ENCODE measurements around the gene DIAPH2. TPM values are rescaled to one million over a fixed set of nuclear protein-coding genes. Genes with fewer than 3 reads are reported as not detected.

DIAPH2 gene
- total and polyA plus RNA-seq, 9 of the 15 experiments (the other 6 are each of a cell fraction or from before 2014, with no cell fraction given): 0.01 to 0.18 (median 0.07) TPM; not detected in 1

GRCh38 chrX:97199501-97199900 is 514.9 kb downstream of the DIAPH2 start:
- ChIA-PET CTCF (ENCODE audit: low intra/inter-chr PET ratio) (no interaction called here), POLR2A (no interaction called here)
- Histone ChIP-seq H3K79me2 (ENCODE audit: control insufficient read depth, insufficient read depth, low read length) (no peaks in the 10 kb centered on the region), H3K36me3 (ENCODE audit: control insufficient read depth, insufficient read depth, low read length) (no peaks in the 10 kb centered on the region), H2AFZ (ENCODE audit: low read depth, low read length) (no peak overlapping the region), H4K20me1 (replicated peaks; ENCODE audit: control insufficient read depth, insufficient read depth, low read length) (no peaks in the 10 kb centered on the region), H3K4me3 (no peak overlapping the region), H3K9ac (ENCODE audit: insufficient read depth in 1 of 2, low read depth in 2 of 2, low read length in 2 of 2) (no peak overlapping the region), H3K4me2 (ENCODE audit: insufficient read depth, low read length) (no peak overlapping the region), H3K27ac (ENCODE audit: extremely low read depth, low read depth, low read length) (no peak overlapping the region), H3K9me3 (replicated peaks; ENCODE audit: control insufficient read depth, insufficient read depth, low read depth, low read length) (no peaks in the 10 kb centered on the region), H3K4me1 (replicated peaks in 1 of 2; ENCODE audit: control insufficient read depth in 2 of 2, insufficient read depth in 2 of 2, low read length in 2 of 2) (no peaks in the 10 kb centered on the region; a peak in 1 of 5 replicates), H3K27me3 (ENCODE audit: control insufficient read depth in 2 of 2, insufficient read depth in 2 of 2, low read length in 2 of 2) (no peaks in the 10 kb centered on the region), H3K9me1 (ENCODE audit: control insufficient read depth, insufficient read depth, low read length) (no peaks in the 10 kb centered on the region)
- no peak for DNase-seq (ENCODE audit: extremely low read depth in 1 of 4, low spot score in 3 of 4)
- intact Hi-C loops (cut with micrococcal nuclease): no loop called here
- no peak for ATAC-seq
- BruUV-seq (replicated peaks): no TSS peak
- in situ Hi-C loops (cut with MboI): no loop called here
- 0% methylated on average over 2 of the region's 2 CpGs for WGBS (ENCODE audit: insufficient coverage, low coverage, missing lambda C conversion rate)
- FAIRE-seq: no peak
- TF ChIP-seq GABPB1 (CRISPR knock-in tag; IDR thresholded peaks at IDR 0.05) (no peak), GATAD2B (IDR thresholded peaks at IDR 0.05; ENCODE audit: borderline replicate concordance) (no peak), ZNF408 (CRISPR knock-in tag; IDR thresholded peaks at IDR 0.05; ENCODE audit: low read depth) (no peak), ILK (tag; IDR thresholded peaks at IDR 0.05; ENCODE audit: borderline replicate concordance, low read depth) (no peak), NFYB (IDR thresholded peaks at IDR 0.05; ENCODE audit: extremely low read depth, insufficient read length) (no peak), ZBTB33 (CRISPR knock-in tag; IDR thresholded peaks at IDR 0.05) (no peak), ASH1L (IDR thresholded peaks at IDR 0.05; ENCODE audit: borderline replicate concordance, low read depth, partially characterized antibody) (no peak), CC2D1A (IDR thresholded peaks at IDR 0.05) (no peak), TEAD4 (IDR thresholded peaks at IDR 0.05; ENCODE audit: low read length) (no peak), TEAD4 (CRISPR knock-in tag; IDR thresholded peaks at IDR 0.05; ENCODE audit: borderline replicate concordance) (no peak), STAG1 (CRISPR knock-in tag; IDR thresholded peaks at IDR 0.05; ENCODE audit: borderline replicate concordance) (no peak), BRF1 (IDR thresholded peaks at IDR 0.05; ENCODE audit: borderline replicate concordance, extremely low read depth, insufficient read length) (no peak), CGGBP1 (CRISPR knock-in tag; IDR thresholded peaks at IDR 0.05) (no peak), ILF3 (IDR thresholded peaks at IDR 0.05; ENCODE audit: borderline replicate concordance) (no peak), FOXK2 (conservative IDR thresholded peaks at IDR 0.05 in 1 of 2, IDR thresholded peaks at IDR 0.05 in 1 of 2; ENCODE audit: low read depth in 2 of 2) (no peak), GABPA (tag; conservative IDR thresholded peaks at IDR 0.05; ENCODE audit: low read depth) (no peak)
